OCI-LY3 (cell line): ENCODE results near the gene SLC9A2.

Experiments
- CTCF ChIP-seq: fragments of 200-600, 300-600 bp; sonication (generic); IDR thresholded peaks from 2 replicates; pipeline ENCODE4 v1.5.1; 2014; ENCODE audit warnings: antibody characterized with exemption, low read length, low read depth
- EZH2phosphoT487 ChIP-seq: fragments of 200-600 bp; shearing (Covaris generic); IDR thresholded peaks from 2 replicates; pipeline ENCODE4 v1.6.1; 2018; ENCODE audit warnings: antibody characterized with exemption, mixed run types, low read depth

GRCh38 chr2:102606353-102606752 is 13.0 kb upstream of the SLC9A2 start:
- TF ChIP-seq CTCF (no peak), EZH2phosphoT487 (no peak)
